ENCODE results near the gene DACT3. TPM values are rescaled to one million over a fixed set of nuclear protein-coding genes. Genes with fewer than 3 reads are reported as not detected.

Gene DACT3
- total RNA-seq, 1 experiment from 2014 or later = 2.2 TPM

DNA sequence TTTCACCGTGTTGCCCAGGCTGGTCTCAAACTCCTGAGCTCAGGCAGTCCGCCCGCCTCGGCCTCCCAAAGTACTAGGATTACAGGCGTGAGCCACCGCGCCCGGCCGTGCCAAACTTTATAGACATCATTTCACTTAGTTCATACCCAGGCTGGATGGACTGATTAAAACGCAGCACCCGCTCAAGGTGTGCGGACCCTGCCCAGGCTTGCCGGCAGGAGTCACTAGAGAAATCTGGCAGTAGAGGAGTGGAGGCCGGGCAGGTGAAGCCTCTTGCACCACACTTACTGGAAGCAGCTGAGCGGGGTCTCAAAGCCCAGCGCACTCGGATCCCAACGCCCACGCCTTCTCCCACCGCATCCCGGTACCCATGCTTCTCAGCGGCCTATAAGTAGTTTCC, 47.5 kb downstream of the DACT3 start:
- DNase-seq (ENCODE audit: low read depth) = no peak

DNA sequence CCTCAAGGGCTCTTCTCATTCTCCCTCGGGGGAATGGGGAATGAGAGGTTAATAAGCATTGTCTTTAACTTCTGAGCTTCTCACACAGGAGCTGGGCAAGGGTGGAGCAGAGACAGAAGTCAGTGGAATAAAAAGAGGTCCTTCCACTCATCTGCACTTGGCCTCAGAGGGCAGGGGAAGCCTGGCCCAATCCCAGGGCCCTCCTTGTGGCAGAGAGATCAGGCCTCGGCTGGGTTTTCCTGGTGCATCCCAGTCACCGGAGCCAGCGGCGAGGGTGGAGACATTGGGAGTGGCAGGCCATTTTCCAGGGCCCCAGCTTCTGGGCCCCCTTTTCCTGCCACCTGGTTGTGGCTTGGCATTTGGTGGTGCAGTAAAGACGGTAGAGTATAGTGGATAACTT, 49.2 kb downstream of the DACT3 start:
- DNase-seq (ENCODE audit: low read depth) = no peak

DNA sequence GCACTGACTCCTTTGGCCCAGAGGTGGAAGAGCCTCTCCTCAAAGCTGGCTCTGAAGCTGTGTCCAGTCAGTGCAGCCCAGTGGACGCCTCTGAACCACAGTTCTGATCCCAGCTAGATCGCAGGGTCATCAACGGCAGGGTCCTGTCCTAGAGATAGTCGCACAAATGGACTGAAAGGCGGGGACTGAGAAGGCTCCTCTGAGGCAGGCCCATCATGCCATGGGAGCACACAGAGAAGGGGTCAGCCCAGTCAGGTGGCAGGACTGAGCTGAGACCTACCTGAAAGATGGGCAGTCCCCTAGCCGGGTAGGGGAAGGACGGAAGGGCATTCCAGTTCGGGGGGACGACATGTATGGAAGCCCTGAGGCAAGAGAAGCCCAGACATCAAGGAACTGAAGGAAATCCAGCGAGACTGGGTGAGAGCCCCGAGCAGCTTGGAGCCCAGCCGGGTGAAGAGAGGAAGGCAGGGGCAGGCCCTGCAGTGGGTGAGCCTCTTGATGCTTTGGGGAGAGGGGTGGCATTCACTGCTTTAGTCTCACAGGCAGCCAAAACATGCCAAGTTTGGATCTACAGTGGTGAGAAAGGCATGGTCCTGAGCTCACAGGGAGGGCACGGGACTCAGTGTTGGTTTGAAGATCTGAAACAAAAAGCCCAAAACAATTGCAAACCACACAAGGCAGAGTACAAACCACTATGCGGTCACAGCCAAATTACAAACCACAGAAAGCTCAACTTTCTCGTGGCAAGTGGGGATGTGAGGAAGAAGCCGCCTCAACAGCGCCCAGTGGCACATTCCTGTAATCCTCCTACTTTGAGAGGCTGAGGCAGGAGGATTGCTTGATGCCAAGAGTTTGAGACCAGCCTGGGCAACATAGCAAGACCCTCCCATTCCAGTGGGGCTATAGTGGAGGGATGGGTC, 49.9 kb downstream of the DACT3 start:
- DNase-seq (ENCODE audit: low read depth) = peak; percentile 78

DNA sequence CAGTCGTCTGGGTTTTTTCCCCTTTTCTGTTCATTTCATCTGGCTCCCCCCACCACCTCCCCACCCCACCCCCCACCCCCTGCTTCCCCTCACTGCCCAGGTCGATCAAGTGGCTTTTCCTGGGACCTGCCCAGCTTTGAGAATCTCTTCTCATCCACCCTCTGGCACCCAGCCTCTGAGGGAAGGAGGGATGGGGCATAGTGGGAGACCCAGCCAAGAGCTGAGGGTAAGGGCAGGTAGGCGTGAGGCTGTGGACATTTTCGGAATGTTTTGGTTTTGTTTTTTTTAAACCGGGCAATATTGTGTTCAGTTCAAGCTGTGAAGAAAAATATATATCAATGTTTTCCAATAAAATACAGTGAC, 50.6 kb downstream of the DACT3 start:
- no peak for DNase-seq (ENCODE audit: low read depth)

DNA sequence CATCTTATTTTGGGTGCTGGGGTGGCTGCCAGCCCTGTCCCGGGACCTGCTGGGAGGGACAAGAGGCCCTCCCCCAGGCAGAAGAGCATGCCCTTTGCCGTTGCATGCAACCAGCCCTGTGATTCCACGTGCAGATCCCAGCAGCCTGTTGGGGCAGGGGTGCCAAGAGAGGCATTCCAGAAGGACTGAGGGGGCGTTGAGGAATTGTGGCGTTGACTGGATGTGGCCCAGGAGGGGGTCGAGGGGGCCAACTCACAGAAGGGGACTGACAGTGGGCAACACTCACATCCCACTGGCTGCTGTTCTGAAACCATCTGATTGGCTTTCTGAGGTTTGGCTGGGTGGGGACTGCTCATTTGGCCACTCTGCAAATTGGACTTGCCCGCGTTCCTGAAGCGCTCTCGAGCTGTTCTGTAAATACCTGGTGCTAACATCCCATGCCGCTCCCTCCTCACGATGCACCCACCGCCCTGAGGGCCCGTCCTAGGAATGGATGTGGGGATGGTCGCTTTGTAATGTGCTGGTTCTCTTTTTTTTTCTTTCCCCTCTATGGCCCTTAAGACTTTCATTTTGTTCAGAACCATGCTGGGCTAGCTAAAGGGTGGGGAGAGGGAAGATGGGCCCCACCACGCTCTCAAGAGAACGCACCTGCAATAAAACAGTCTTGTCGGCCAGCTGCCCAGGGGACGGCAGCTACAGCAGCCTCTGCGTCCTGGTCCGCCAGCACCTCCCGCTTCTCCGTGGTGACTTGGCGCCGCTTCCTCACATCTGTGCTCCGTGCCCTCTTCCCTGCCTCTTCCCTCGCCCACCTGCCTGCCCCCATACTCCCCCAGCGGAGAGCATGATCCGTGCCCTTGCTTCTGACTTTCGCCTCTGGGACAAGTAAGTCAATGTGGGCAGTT, 51.2 kb downstream of the DACT3 start:
- no peak for DNase-seq (ENCODE audit: low read depth)

DNA sequence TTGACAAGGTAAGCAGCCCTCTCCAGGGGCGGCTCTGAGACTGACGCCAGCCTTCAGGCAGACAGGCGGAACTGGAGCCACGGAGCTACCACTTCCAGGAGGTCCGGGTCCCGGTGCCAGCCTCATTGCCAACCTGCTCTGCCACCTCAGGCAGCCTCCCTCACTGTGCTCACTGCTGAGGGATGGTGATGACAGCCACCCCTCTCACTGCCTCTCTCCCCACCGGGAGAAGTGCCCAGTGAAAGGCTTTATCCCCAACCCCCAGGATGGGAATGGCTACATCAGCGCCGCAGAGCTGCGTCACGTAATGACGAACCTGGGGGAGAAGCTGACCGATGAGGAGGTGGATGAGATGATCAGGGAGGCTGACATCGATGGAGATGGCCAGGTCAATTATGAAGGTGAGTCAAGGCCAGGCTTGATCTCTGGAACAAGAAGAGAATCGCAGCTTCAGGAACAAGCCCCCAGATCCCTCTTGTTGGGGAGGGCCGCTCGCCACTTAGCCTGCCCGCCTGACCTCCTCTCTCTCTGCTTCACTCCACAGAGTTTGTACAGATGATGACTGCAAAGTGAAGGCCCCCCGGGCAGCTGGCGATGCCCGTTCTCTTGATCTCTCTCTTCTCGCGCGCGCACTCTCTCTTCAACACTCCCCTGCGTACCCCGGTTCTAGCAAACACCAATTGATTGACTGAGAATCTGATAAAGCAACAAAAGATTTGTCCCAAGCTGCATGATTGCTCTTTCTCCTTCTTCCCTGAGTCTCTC, 52.2 kb downstream of the DACT3 start:
- no peak for DNase-seq (ENCODE audit: low read depth)

DNA sequence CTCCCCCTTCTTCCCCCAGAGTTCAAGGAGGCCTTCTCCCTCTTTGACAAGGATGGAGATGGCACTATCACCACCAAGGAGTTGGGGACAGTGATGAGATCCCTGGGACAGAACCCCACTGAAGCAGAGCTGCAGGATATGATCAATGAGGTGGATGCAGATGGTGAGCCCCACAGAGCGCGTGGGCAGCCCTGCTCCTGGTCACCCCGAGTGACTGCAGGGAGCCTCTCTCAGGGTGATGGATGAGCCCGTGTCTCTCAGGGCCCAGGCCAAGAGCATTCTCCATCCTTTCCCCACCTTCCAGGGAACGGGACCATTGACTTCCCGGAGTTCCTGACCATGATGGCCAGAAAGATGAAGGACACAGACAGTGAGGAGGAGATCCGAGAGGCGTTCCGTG, 52.8 kb downstream of the DACT3 start:
- DNase-seq (ENCODE audit: low read depth) = no peak

DNA sequence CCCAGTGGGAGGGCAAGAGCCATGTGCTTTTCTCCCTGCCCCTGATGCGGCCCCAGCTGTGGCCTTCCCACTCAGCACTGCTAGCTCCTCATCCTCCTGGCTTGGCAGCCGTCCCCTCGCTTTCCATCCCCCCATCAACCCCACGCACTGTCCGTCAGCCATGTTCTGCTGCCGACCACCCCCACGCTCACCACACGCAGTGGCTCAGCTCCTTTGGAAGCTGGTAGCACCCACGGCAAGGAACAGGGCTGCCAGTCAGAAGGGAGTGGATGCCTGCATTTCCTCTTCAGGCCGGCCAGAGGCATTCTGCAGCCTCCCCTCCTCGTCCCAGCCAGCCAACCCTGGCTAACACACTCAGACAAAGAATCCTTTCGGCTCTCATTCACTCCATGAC, 53.5 kb downstream of the DACT3 start:
- no peak for DNase-seq (ENCODE audit: low read depth)

DNA sequence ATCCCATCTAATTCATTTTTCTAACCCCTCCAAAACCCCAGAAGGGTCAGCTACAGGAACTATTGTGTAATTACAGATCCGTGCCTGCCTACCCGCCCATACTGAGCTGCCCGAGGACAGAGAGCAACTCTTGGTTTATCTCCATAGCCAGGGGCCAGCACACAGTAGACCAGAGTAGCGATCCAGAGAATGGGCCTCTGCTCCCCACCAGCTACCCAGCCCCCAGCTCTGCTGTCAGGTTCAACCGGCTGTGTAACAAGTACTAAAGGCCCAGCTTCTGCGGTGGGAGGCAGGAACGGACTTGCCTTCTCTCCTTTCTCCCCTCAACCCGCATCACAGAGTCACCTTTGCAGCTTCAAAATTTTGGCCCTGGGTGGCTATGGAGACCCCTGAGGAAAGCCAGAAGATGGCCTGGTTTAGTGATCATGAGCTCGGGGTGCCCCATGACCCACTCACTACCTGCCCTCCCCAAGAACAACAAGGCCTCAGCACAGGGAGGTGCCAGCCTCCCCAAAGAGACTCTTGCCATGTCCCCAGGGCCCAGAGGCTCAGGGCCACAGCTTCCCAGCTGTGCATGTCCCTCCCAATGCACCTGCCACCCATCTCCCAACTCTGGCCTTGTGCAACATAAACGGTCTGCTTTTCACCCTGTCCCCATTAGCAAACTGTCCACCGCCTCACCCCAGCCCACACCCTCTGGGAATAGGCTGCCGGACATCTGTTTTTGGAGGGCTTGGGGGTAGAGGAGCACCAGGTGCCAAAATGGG, 54.1 kb downstream of the DACT3 start:
- DNase-seq (ENCODE audit: low read depth) = no peak

DNA sequence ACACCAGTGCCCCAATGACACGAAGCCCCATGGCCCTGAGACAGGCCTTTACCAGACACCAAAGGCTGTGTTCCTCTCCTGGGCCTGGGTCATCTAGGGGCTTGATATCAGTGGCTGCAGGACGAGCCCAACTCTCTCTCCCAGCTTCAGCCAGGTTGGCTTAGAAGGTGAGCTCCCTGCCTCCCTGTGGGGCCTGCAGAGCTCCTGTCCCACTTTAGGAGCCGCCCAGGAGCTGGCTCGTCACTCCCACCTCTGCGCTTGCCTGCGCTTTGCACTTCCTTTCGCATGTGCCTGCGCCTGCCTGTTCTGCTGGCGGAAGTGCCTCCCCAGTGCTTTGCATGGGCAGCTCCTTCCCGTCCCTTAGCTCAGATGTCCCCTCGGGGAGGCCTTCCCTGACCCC, 55.0 kb downstream of the DACT3 start:
- DNase-seq (ENCODE audit: low read depth) = no peak

DNA sequence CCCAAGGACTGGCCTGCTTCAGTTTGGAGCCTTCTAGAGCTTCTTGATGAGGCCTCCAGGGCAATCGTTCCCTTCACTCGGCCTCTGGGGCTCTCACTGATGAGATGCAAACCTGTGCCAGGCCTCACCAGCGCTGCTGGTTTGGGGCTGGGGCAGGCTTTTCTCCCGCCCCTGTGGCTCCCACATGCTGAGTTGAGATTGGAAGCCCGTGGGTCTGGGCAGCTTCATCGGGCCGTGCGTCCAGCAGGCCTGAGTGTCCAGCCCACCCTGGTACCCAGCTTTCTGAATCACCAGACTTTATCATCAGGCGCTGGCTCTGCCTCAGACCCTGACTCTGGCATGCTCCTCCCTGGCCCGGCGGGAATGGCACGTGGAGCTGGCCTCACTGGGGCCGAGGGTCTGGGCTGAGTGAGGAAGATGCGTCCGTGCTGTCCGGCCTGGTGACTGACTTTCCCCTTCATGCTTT, 55.6 kb downstream of the DACT3 start:
- no peak for DNase-seq (ENCODE audit: low read depth)

DNA sequence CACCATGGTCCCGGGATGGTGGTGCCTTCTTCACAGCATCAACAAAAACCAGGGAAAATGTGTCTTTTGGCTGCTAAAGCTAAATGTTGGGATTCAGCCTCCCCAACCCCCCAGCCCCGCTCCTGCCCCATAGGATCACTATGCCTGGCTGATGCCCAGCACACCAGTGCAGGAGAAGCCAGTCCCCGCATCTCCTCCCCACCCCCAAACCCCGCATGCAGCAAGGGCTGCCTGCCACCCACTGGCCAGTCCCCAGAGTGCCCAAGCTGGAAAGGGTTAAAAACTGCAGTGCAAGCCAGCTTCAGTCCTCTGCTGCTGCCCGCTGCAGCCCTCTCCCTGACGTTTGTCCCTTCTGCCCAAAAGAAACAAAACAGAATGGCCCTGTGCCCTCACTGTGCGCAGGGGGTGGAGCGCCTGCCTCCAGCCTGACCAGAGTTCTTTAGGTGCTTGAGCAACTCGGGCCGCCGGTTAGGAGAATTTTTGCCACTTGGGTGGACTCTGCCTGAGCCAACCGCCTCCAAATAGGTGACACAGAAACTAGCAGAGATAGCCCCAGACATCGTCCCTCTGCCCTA, 56.1 kb downstream of the DACT3 start:
- DNase-seq (ENCODE audit: low read depth) = no peak

DNA sequence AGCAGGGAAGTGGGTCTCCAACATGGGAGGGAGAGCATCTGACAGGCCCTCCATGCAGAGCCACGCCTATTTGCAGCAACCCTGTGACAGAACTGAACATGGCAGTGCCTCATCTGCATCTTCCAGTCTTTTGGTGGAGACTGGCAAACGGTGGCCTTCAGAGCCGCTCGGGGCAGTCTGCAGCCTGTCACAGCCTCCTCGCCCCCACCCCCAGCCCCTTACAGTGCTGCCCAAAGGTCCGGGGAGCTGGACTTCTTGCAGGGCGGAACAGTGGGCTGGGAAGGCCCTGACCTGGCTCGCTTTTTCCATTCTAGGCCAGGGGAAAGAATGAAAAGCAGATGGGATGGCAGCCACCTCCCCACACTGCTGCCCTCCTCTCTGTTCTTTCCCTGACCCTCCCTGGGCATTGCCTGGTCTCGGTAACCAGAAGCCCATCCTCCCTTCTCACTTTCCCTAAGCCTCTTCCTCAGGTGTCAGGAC, 57.2 kb downstream of the DACT3 start:
- no peak for DNase-seq (ENCODE audit: low read depth)

DNA sequence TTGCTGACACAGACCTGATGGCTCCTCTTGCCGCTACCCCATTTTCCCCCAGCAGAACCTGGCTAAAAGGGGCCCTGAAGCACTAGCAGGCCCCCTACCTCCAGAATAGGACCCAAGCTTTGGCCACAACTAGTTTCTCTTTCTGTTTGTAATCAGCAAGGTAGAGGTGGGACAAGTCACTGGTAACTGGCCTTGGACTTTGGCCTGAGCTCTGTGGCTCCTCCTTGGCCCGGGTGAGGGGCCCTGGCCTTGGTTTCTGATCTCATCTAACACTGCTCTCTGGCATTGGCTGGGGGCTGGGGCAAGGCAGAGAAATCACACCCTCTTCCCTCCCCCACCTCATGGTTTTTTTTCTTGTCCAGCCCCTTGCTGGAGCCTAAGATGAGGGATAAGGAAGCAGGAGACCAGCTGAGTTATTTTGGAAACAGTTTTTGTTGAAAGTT, 57.8 kb downstream of the DACT3 start:
- no peak for DNase-seq (ENCODE audit: low read depth)

DNA sequence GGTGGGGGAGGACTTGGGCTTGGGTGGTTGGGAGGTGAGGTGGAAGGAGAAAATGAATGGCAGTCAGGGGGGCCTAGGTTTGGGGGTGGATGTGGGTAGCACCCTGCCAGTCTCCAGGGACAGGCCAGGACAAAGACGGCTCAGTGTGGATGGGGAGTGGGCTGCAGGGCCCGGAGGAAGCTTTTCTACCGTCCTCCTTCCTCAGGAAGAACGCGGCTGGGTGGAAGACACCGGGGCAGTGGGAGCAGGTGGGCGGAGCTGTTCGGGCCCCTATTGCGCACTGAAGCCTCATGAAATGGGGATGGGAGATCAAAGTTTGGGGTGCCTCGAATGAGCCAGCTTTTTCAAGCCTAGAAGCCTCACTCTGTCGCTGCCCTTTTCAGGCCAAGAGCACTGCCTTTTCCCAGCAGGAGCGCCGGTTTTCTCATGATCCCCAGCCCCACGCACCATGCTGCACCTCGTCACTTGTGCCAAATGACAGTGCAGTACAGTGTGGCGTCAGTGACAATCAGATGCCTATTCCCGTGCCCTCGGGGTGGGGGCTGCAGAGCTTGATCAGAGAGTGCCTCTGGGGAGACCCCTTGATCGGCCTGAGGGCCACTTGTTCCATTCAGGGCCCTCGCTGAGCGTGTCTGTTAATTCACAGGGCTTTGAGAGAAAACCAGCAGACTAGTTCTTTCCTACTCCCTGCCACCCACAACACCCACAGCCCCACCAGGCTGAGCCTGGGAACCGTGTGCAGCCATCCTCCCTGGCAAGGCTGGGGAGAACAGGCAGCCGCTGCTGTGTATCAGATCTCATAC, 58.4 kb downstream of the DACT3 start:
- DNase-seq (ENCODE audit: low read depth) = no peak

DNA sequence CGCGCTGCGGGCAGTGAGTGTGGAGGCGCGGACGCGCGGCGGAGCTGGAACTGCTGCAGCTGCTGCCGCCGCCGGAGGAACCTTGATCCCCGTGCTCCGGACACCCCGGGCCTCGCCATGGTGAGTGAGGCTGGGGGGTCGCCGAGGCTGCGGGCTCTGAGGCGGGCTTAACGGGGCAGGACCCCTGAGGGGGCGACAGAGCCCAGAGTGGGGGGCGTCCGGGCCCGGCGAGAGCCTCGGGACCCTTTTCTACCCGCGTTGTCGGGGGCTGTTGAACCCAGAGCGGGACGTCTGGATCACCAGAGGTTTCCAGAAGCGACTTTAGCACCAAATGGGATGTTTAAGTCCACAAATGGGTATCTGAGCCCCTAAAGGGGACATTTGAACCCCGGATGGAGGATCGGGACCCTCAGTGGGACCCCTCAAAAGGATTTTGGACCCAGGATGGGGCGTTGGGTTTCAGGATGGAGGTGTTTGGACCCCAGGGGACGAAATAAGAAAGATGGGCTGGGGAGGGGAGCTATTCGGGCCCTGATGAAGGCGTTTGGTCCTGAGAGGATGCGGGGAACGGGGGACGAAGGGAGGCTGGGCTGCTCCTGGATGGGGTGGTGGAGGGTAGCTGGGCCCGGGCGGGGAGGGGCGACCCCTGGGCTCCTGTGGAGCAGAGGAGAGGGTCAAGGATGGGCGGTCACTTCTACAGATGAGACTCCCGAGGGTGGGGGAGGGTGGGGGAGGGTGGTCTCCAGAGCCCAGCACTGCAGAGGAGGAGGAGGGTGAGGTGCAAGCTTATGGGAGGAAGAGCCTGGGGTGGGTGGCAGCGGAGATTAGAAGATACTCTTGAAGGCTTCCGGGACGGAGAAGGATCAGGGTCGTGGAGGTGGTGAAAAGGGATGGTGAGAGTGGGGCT, 59.4 kb downstream of the DACT3 start, which contains the start of gene CALM3:
CALM3 (plus strand) TSS at position 13 of the 907 bp plus-strand sequence; CDS start at position 118, 105 bp downstream.
- no peak for DNase-seq (ENCODE audit: low read depth)

DNA sequence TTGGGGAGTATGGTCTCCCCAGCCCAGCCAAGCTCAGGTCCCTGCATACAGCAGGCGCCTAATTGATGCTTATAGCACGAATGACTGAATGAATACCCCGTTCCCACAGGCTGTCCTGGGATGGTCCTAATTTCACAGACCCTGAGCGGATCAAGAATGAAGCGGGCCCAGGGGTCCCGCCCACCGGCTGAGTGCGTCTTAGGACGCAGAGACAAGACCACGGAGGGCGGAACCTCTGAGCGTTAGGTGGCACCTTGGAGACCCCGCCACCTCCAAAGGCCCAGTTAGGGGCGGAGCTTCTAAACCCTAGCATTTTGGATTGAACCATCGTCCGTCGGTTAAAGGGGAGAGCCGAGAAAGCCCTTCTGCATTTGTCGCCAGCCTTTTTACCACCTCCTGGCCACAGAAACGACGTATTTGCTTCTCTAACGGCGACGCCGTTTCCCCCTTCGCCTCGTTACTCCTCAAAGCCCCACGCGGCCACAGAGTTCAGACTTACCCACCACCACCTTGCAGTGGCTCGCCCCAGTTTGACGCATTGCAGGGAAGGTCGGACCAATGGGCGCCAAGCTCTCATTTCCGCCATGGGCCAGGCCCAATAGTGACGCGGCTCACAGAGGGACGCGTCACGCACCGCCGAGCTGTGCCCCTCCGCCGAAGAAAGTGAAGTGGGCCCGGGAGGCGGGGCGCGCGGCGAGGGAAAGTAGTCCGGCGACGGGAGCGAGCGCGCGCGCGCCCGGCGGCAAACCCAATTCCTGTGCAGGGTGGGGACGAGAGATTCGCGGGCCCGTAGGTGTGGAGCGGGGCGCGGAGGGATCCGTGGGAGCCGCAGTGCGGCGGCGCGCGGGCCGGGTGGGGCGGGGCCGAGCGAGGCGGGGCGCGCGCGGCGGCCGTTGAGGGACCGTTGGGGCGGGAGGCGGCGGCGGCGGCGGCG, 60.3 kb downstream of the DACT3 start:
- peak; percentile 97 for DNase-seq (ENCODE audit: low read depth)

Data from RPMI7951 (cell line).